WTC11 (cell line): ENCODE results near the gene FBRSL1. TPM values are rescaled to one million over a fixed set of nuclear protein-coding genes. Genes with fewer than 3 reads are reported as not detected.

ENCODE experiments used
- ATF1 ChIP-seq: sonication (generic); formaldehyde crosslinking; IDR thresholded peaks from 2 replicates; pipeline ENCODE4 v1.8.1; 2023; ENCODE audit warnings: mild to moderate bottlenecking, moderate library complexity, missing genetic modification reagents
- CDX4 ChIP-seq: fragments of 250-450 bp; sonication (Bioruptor Pico); IDR thresholded peaks from 2 replicates; pipeline ENCODE4 v1.9.0; 2021; ENCODE audit warnings: moderate library complexity, mild to moderate bottlenecking, inconsistent platforms, borderline replicate concordance
- CTCF ChIP-seq: fragments of 200-600 bp; IDR thresholded peaks from 2 replicates; pipeline ENCODE4 v1.8.0; 2022; ENCODE audit warnings: antibody characterized with exemption
- ELF4 ChIP-seq: sonication (generic); formaldehyde crosslinking; IDR thresholded peaks from 2 replicates; pipeline ENCODE4 v1.8.1; 2022; ENCODE audit warnings: low read depth, mild to moderate bottlenecking, moderate library complexity, missing genetic modification reagents
- EMX1 ChIP-seq: fragments of 250-450 bp; sonication (Bioruptor Pico); IDR thresholded peaks from 2 replicates; pipeline ENCODE4 v1.8.0; 2021; ENCODE audit warnings: mild to moderate bottlenecking
- ETV6 ChIP-seq: sonication (generic); formaldehyde crosslinking; IDR thresholded peaks from 2 replicates; pipeline ENCODE4 v1.8.1; 2022; ENCODE audit warnings: mild to moderate bottlenecking, missing genetic modification reagents
- FOXP1 ChIP-seq: sonication (generic); formaldehyde crosslinking; IDR thresholded peaks from 2 replicates; pipeline ENCODE4 v1.8.0; 2022; ENCODE audit warnings: missing genetic modification reagents, mild to moderate bottlenecking, moderate library complexity, borderline replicate concordance
- GABPB1 ChIP-seq: sonication (generic); formaldehyde crosslinking; IDR thresholded peaks from 2 replicates; pipeline ENCODE4 v1.8.1; 2023; ENCODE audit warnings: mild to moderate bottlenecking, missing genetic modification reagents
- GRHL2 ChIP-seq: fragments of 250-450 bp; sonication (Bioruptor Pico); IDR thresholded peaks from 2 replicates; pipeline ENCODE4 v1.8.0; 2022; ENCODE audit warnings: mild to moderate bottlenecking, moderate library complexity; ENCODE audit not compliant: insufficient replicate concordance, severe bottlenecking
- JAZF1 ChIP-seq: fragments of 250-450 bp; sonication (Bioruptor Pico); IDR thresholded peaks from 2 replicates; pipeline ENCODE4 v1.9.0; 2021; ENCODE audit warnings: moderate library complexity, mild to moderate bottlenecking, inconsistent platforms
- JUN ChIP-seq: sonication (generic); formaldehyde crosslinking; IDR thresholded peaks from 2 replicates; pipeline ENCODE4 v1.8.0; 2023; ENCODE audit warnings: mild to moderate bottlenecking, missing genetic modification reagents
- NFATC4 ChIP-seq: fragments of 250-450 bp; sonication (Bioruptor Pico); IDR thresholded peaks from 2 replicates; pipeline ENCODE4 v1.9.0; 2021; ENCODE audit warnings: mild to moderate bottlenecking
- PRDM15 ChIP-seq: sonication (generic); formaldehyde crosslinking; IDR thresholded peaks from 2 replicates; pipeline ENCODE4 v1.8.0; 2022; ENCODE audit warnings: missing genetic modification reagents
- RELA ChIP-seq: sonication (generic); formaldehyde crosslinking; IDR thresholded peaks from 2 replicates; pipeline ENCODE4 v1.8.1; 2022; ENCODE audit warnings: missing genetic modification reagents, mild to moderate bottlenecking, borderline replicate concordance
- RORB ChIP-seq: fragments of 250-450 bp; sonication (Bioruptor Pico); IDR thresholded peaks from 2 replicates; pipeline ENCODE4 v1.9.0; 2021; ENCODE audit warnings: mild to moderate bottlenecking
- STAT6 ChIP-seq: sonication (generic); formaldehyde crosslinking; conservative IDR thresholded peaks from 2 replicates; pipeline ENCODE4 v1.8.1; 2023; ENCODE audit warnings: mild to moderate bottlenecking, low read depth, missing genetic modification reagents, moderate library complexity
- TEAD4 ChIP-seq: sonication (generic); formaldehyde crosslinking; IDR thresholded peaks from 2 replicates; pipeline ENCODE4 v1.8.0; 2022; ENCODE audit warnings: mild to moderate bottlenecking, missing genetic modification reagents
- ZNF396 ChIP-seq: fragments of 250-450 bp; sonication (Bioruptor Pico); IDR thresholded peaks from 2 replicates; pipeline ENCODE4 v1.8.0; 2021; ENCODE audit warnings: mild to moderate bottlenecking, moderate library complexity, borderline replicate concordance
- ZNF425 ChIP-seq: fragments of 250-450 bp; sonication (Bioruptor Pico); conservative IDR thresholded peaks from 2 replicates; pipeline ENCODE4 v1.9.0; 2021; ENCODE audit warnings: mild to moderate bottlenecking
- total RNA-seq: library from RNA; stranded (reverse); gene quantifications from 3 replicates; pipeline ENCODE4 v1.2.3, GENCODE V29; 2021
- TF ChIP-seq, protein P1 (sequence below): fragments of 250-450 bp; sonication (Bioruptor Pico); IDR thresholded peaks from 2 replicates; pipeline ENCODE4 v1.8.0; 2021; ENCODE audit warnings: mild to moderate bottlenecking
- TF ChIP-seq, protein P2 (sequence below): sonication (generic); formaldehyde crosslinking; IDR thresholded peaks from 2 replicates; pipeline ENCODE4 v1.8.0; 2023; ENCODE audit warnings: missing genetic modification reagents
- TF ChIP-seq, protein P3 (sequence below): sonication (generic); formaldehyde crosslinking; IDR thresholded peaks from 2 replicates; pipeline ENCODE4 v1.8.0; 2022; ENCODE audit warnings: mild to moderate bottlenecking, missing genetic modification reagents

Gene FBRSL1
- total RNA-seq, 1 experiment from 2014 or later, result 129 TPM

DNA sequence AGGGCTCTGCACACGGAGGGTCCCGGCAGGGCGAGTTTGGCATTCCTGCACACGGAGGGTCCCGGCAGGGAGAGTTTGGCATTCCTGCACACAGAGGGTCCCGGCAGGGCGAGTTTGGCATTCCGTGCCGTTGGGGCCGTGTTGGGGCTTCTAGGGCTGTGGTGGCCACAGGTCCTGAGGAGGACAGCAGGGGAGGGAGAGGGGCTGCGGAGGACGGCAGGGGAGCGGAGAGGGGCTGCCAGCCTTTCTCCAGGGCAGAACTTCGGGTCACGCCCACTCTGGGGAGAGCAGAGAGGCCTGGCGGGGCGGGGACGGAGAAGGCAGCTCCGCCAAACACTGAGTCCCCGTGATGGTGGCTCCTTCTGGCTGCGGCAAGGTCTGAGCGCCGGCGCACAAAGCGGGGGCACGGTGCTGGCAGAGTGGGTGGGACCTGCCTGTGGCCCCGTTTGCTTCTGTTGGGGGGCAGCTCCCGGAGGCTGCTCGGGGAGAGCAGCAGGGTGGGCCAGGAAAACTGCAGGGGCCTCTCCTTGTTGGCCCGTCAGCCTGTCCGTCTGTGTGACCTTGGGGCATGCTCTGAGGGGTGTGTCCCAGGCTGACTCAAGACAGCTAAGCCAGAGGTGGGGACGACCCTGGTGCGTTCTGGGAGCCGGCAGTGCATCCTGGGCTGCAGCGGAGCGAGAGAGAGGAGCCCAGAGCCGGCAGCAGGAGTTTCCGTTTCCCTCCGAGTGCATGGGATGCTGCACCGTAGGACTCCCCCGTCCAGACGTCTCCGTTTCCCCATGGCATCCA lies 60.3 kb downstream of the FBRSL1 start (continued):
- TF ChIP-seq ZNF425 (CRISPR knock-in tag) (no peak), PRDM15 (CRISPR knock-in tag) (no peak), ATF1 (CRISPR knock-in tag) (no peak), CDX4 (CRISPR knock-in tag) (no peak), NFATC4 (no peak), ZNF396 (CRISPR knock-in tag) (no peak), RELA (CRISPR knock-in tag) (no peak), CTCF (no peak), ETV6 (CRISPR knock-in tag) (no peak), JAZF1 (CRISPR knock-in tag) (no peak), STAT6 (CRISPR knock-in tag) (no peak), GABPB1 (CRISPR knock-in tag) (no peak), EMX1 (no peak), ELF4 (CRISPR knock-in tag) (no peak), TEAD4 (CRISPR knock-in tag) (peak; percentile 83), GRHL2 (CRISPR knock-in tag) (no peak), RORB (CRISPR knock-in tag) (no peak), JUN (CRISPR knock-in tag) (no peak), FOXP1 (no peak)
- TF ChIP-seq, protein P1, sequence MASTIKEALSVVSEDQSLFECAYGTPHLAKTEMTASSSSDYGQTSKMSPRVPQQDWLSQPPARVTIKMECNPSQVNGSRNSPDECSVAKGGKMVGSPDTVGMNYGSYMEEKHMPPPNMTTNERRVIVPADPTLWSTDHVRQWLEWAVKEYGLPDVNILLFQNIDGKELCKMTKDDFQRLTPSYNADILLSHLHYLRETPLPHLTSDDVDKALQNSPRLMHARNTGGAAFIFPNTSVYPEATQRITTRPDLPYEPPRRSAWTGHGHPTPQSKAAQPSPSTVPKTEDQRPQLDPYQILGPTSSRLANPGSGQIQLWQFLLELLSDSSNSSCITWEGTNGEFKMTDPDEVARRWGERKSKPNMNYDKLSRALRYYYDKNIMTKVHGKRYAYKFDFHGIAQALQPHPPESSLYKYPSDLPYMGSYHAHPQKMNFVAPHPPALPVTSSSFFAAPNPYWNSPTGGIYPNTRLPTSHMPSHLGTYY (CRISPR knock-in tag), result no peak
- TF ChIP-seq, protein P2, sequence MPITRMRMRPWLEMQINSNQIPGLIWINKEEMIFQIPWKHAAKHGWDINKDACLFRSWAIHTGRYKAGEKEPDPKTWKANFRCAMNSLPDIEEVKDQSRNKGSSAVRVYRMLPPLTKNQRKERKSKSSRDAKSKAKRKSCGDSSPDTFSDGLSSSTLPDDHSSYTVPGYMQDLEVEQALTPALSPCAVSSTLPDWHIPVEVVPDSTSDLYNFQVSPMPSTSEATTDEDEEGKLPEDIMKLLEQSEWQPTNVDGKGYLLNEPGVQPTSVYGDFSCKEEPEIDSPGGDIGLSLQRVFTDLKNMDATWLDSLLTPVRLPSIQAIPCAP (CRISPR knock-in tag), result no peak
- TF ChIP-seq, protein P3, sequence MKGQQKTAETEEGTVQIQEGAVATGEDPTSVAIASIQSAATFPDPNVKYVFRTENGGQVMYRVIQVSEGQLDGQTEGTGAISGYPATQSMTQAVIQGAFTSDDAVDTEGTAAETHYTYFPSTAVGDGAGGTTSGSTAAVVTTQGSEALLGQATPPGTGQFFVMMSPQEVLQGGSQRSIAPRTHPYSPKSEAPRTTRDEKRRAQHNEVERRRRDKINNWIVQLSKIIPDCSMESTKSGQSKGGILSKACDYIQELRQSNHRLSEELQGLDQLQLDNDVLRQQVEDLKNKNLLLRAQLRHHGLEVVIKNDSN (CRISPR knock-in tag), result no peak; the same call in 1 of the 2 replicates
